Thymus (tissue), 11 donors: ENCODE measurements around the gene TFDP2. TPM values are rescaled to one million over a fixed set of nuclear protein-coding genes. Genes with fewer than 3 reads are reported as not detected.

Source experiments
- DNase-seq, 9 donors: peaks; one replicate each; pipeline ENCODE4 v3.0.0-alpha.2; 2013; ENCODE audit warnings: low spot score in 9 of 9, low read depth in 6 of 9, missing footprints in 1 of 9
- H3K27ac ChIP-seq, 2 donors: one replicate each; pipeline ENCODE4 v1.5.1; 2013; ENCODE audit warnings: control low read depth in 1 of 2, low read depth in 1 of 2, low read length in 1 of 2, mild to moderate bottlenecking in 1 of 2, moderate library complexity in 1 of 2
- H3K27me3 ChIP-seq, 2 donors: one replicate each; pipeline ENCODE4 v1.5.1; 2013; ENCODE audit warnings: low read length in 1 of 2; ENCODE audit not compliant: control insufficient read depth in 2 of 2, insufficient read depth in 1 of 2
- H3K36me3 ChIP-seq, 2 donors: one replicate each; pipeline ENCODE4 v1.5.1; 2013; ENCODE audit warnings: low read length in 1 of 2, mild to moderate bottlenecking in 1 of 2, moderate library complexity in 1 of 2; ENCODE audit not compliant: control insufficient read depth in 2 of 2, insufficient read depth in 2 of 2
- H3K4me1 ChIP-seq, 2 donors: one replicate each; pipeline ENCODE4 v1.5.1; 2013; ENCODE audit warnings: low read length in 2 of 2; ENCODE audit not compliant: control insufficient read depth in 2 of 2, insufficient read depth in 2 of 2
- H3K4me3 ChIP-seq, 2 donors: one replicate each; pipeline ENCODE4 v1.5.1; 2013; ENCODE audit warnings: low read length in 2 of 2, control low read depth in 1 of 2, mild to moderate bottlenecking in 1 of 2
- H3K9me3 ChIP-seq, 2 donors: one replicate each; pipeline ENCODE4 v1.5.1; 2013; ENCODE audit warnings: low read length in 1 of 2, mild to moderate bottlenecking in 1 of 2; ENCODE audit not compliant: control insufficient read depth in 2 of 2, insufficient read depth in 1 of 2
- WGBS: extraction: QIAGEN DNeasy Blood & Tissue Kit; methylation state at CpG from one replicate; pipeline ENCODE4 v1.1.7; 2013; 5-methylcytosine and 5-hydroxymethylcytosine counted together
- polyA plus RNA-seq: library from polyadenylated mRNA; stranded (reverse); fragments of 200-250 nt; gene quantifications from one replicate; pipeline ENCODE4 v1.2.3, GENCODE V29; 2013
- total RNA-seq: library from RNA; stranded (reverse); fragments of 120-200 nt; gene quantifications from one replicate; pipeline ENCODE4 v1.2.4, GENCODE V29; 2013
- donor health status: healthy.

The TFDP2 gene
- total and polyA plus RNA-seq, 2 donors: 29.1 to 230 TPM

DNA sequence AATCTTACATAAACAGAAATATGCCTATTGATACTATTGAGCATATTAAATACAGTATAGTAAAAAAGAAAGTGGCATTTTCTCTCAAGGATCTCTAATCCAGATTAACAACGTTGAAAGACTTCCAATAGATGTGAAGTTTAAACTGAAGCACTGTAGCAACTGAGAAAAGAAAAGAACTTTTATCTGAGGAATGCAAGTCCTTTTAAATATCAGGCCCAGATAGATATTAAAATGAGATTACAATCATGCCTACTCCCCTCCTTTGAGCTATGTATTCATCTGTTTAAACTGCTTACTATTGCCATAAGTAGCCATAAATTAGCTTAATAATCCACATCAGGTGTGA lies 102.3 kb downstream of the TFDP2 start:
- Histone ChIP-seq H3K4me1 (peaks cover 0 to 3% of the 10 kb centered on the region in 2 donors), H3K27ac (no peak overlapping the region), H3K27me3 (no peaks in the 10 kb centered on the region), H3K9me3 (peaks cover 0 to 8% of the 10 kb centered on the region in 2 donors), H3K4me3 (no peak overlapping the region), H3K36me3 (peaks cover 21 to 52% of the 10 kb centered on the region in 2 donors)
- DNase-seq: no peak
- WGBS: 16% methylated on average over 1 of the region's 1 CpG

DNA sequence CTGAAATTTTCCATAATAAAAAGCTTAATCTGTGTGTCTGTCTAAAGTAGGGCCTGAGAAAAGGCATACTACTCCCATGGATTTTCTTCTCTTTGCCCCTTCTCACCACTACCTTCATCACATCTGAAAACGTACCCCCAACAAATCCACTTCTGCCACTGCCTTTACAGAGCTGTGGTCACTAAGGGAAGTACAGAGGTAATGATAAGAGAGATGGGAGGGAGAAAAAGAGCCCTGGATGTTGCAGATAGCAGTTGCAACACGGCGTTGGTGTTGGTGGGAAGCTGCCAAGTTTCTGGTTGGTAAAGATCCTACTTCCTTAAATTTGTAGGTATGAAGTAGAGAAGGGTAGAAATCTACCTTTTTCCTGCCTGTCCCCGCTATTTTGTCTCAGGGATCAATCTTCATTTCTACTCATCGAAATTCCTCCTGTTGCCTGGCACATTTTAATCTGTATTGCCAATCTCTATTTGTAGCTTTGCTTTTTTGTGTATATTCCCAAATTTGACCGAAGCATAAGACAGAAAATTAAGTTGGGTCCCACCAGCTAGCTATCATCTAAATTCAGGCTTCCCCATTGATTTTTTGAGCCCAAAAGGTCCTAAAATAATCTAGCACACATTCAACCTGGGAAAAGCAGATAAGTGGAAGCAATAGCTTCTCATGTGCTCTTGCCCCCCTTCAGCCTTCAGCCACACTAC lies 102.9 kb downstream of the TFDP2 start:
- H3K36me3 ChIP-seq: peaks cover 21 to 47% of the 10 kb centered on the region in 2 donors
- no peak overlapping the region for H3K4me3 ChIP-seq
- peaks cover 0 to 3% of the 10 kb centered on the region in 2 donors for H3K4me1 ChIP-seq
- DNase-seq: no peak
- no peak overlapping the region for H3K27ac ChIP-seq
- H3K27me3 ChIP-seq: no peaks in the 10 kb centered on the region
- WGBS: 21% methylated on average over 6 of the region's 6 CpGs
- H3K9me3 ChIP-seq: peaks cover 0 to 8% of the 10 kb centered on the region in 2 donors

DNA sequence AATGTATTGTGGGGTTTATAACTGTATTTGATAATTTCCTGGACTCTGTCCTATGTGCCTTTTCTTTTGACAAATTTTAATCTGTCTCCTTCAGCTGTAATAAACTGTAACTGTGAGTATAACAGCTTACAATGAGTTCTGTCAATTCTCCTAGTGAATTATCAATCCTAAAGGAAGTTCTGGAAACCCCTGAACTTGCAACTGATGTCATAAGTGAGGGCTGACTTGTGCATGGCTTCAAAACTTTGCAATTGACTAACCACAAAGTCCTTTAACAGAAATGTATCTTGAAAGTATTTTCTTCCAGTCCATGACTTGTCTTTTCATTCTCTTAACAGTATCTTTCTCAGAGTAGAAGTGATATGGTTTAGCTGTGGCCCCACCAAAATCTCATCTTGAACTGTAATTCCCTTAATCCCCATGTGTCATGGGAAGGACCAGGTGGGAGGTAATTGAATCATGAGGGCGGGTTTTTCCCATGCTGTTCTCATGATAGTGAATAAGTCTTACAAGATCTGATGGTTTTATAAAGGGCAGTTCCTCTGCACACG lies 108.3 kb downstream of the TFDP2 start:
- Histone ChIP-seq H3K36me3 (peaks cover 6 to 25% of the 10 kb centered on the region in 2 donors), H3K4me1 (peaks cover 5 to 6% of the 10 kb centered on the region in 2 donors), H3K27ac (no peak overlapping the region), H3K4me3 (no peak overlapping the region), H3K27me3 (no peaks in the 10 kb centered on the region), H3K9me3 (peaks cover 0 to 8% of the 10 kb centered on the region in 2 donors)
- WGBS: 96% methylated on average over 2 of the region's 2 CpGs
- DNase-seq: no peak

DNA sequence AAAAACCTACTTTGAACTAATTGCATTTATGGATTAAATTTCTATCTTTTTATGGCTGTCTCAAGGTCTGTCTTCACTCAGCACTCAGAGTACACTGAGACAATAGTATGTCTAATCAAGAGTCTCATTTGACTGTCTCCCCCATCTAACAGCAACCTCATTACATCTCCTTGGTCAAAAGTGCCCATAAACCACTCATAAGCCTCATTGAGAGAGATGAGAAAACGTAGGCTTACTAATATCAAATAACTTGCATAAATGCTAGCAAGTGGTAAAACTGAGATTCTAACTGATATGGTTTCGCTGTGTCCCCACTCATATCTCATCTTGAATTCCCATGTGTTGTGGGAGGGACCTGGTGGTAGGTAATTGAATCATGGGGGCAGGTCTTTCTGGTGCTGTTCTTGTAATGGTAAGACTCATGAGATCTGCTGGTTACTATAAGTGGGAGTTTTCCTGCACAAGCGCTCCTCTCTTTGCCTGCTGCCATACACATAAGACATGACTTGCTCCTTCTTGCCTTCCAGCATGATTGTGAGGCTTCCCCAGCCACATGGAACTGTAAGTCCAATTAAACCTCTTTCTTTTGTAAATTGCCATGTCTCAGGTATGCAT lies 113.9 kb downstream of the TFDP2 start:
- H3K4me3 ChIP-seq: no peak overlapping the region
- 92% methylated on average over 3 of the region's 3 CpGs for WGBS
- no peaks in the 10 kb centered on the region for H3K27me3 ChIP-seq
- no peak overlapping the region for H3K27ac ChIP-seq
- H3K4me1 ChIP-seq: peaks cover 5 to 6% of the 10 kb centered on the region in 2 donors
- H3K9me3 ChIP-seq: peaks cover 0 to 4% of the 10 kb centered on the region in 2 donors
- H3K36me3 ChIP-seq: peaks cover 0 to 19% of the 10 kb centered on the region in 2 donors
- no peak for DNase-seq

DNA sequence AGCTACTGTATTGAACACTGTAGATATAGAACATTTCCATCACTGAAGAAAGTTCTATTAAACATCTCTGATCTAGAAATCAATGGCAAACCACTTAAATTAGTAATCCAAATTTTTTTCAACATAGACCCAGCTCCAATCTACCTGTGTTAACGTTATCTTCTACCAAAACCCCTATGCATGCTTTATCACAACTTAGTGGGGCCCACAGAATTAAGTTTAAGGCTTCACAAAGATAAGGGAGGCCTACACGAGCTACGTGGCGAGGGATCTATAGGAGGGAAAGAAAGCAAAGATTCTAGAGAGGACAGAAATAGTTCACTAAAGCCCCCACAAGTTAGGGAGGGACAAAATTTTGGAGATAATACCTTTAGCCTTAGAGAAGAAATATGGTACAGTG lies 116.1 kb downstream of the TFDP2 start:
- Histone ChIP-seq H3K9me3 (peaks cover 0 to 4% of the 10 kb centered on the region in 2 donors), H3K27ac (no peak overlapping the region), H3K27me3 (no peaks in the 10 kb centered on the region), H3K4me3 (no peak overlapping the region), H3K36me3 (peaks cover 0 to 15% of the 10 kb centered on the region in 2 donors), H3K4me1 (peaks cover 3% of the 10 kb centered on the region in 2 donors)
- no peak for DNase-seq
- WGBS: 97% methylated on average over 4 of the region's 4 CpGs

DNA sequence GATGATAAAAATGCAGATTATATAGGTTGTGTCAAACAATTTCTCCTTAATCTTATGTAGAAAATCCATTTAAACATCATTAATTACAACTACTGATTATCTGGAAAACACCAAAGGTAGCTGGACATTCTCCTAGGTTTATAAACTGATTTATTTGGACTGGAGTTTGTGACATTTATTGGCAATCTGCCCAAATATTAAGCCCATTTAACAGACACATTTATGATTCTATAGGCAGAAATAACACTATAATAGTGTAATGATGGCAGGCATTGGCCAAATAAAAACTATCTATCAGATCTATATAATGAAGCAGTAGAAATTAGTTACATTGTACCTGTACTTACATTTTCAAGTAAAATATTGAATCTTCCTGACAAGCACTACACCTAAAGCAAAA lies 117.8 kb downstream of the TFDP2 start:
- no peak overlapping the region for H3K27ac ChIP-seq
- no peak for DNase-seq
- no peaks in the 10 kb centered on the region for H3K27me3 ChIP-seq

DNA sequence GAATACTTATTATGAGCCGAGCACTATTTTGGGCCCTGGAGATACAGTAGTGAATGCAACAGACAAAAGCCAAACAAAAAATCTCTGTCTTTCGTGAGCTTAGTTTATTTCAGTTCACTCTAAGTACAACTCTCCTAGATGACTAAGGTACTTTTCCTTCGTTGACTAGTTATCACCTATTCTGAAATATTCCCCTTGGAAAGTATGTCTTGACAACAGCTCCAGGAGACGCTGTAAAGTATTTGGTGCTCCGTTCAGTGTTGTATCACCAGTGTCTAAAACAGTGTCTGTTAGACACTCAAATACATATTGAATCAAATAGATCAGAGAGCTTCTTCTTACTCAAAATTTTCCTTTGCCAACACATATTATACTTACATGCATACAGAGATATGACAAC lies 119.6 kb downstream of the TFDP2 start:
- Histone ChIP-seq H3K27ac (peak overlapping the region in 1 of 2 donors; percentile 83), H3K27me3 (no peaks in the 10 kb centered on the region), H3K36me3 (peaks cover 0 to 3% of the 10 kb centered on the region in 2 donors), H3K9me3 (peaks cover 0 to 3% of the 10 kb centered on the region in 2 donors), H3K4me3 (no peak overlapping the region), H3K4me1 (peaks cover 6 to 7% of the 10 kb centered on the region in 2 donors)
- WGBS: 92% methylated on average over 5 of the region's 5 CpGs
- no peak for DNase-seq

More for the DNA sequence above, 117.8 kb downstream of the TFDP2 start:
- Histone ChIP-seq H3K4me1 (peaks cover 3% of the 10 kb centered on the region in 2 donors), H3K4me3 (no peak overlapping the region), H3K36me3 (peaks cover 0 to 12% of the 10 kb centered on the region in 2 donors), H3K9me3 (peaks cover 0 to 4% of the 10 kb centered on the region in 2 donors)

DNA sequence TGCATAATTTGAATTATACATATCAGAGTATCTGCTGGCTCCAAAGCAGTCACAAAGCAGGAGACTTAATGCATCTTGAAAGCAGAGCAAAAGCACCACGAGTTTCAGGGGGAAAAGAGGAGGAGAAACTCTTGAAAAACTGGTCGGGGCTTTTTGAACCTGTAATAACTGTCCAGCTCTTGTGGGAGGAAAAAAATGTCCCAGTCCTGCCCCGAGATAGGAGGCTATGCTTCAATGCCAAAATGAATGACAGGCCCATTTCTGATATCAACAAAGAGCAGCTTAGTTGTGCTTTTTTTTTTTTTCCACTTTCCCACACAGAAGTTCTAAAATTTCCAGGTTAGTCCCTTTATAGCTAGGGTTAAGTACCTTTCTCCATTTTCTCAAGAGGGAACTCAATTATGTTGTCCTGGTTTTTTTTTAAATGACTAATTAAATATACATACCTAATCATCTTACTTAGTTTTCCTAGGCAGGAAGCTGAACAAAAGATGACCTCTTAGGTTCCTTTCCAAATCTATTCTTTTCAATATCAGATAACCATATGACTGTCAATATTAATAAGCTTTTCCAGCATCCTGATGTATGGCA lies 120.2 kb downstream of the TFDP2 start:
- peak overlapping the region; percentile 70 to 83 for H3K27ac ChIP-seq
- peaks cover 6 to 7% of the 10 kb centered on the region in 2 donors for H3K4me1 ChIP-seq
- peak overlapping the region in 1 of 2 donors; percentile 68 for H3K4me3 ChIP-seq
- DNase-seq: peak in 1 of 9 donors; percentile 38
- H3K27me3 ChIP-seq: no peaks in the 10 kb centered on the region
- H3K36me3 ChIP-seq: peaks cover 0 to 8% of the 10 kb centered on the region in 2 donors
- H3K9me3 ChIP-seq: no peaks in the 10 kb centered on the region
- 44% methylated on average over 3 of the region's 3 CpGs for WGBS
